Pancreas (tissue), 10 donors: Measurements from ENCODE around the gene CLEC3B. TPM values are rescaled to one million over a fixed set of nuclear protein-coding genes. Genes with fewer than 3 reads are reported as not detected.

Experiments
- ATAC-seq, 4 donors: fragments of 200-7000 bp; cut with Tn5 transposase; one replicate each; pipeline versions ENCODE4 v1.8.0 to v1.9.1; 2020; ENCODE audit warnings: mild to moderate bottlenecking in 4 of 4, moderate library complexity in 4 of 4
- DNase-seq, 6 donors: peaks; one replicate each; pipeline ENCODE4 v3.0.0-alpha.2; 2020
- FAIRE-seq: peaks from 2 replicates; lab custom pipeline; 2012; peaks lifted over from hg19 to GRCh38; lab: Jason Lieb, UNC
- H3K27ac ChIP-seq, 4 donors: fragments of 200-600 bp; sonication (generic); 1 replicate in 3 of 4; 2 replicates in 1 of 4; pipeline versions ENCODE4 v1.5.0 to v1.8.0; 2020
- H3K27me3 ChIP-seq, 4 donors: fragments of 200-600 bp; one replicate each; pipeline ENCODE4 v1.8.0; 2021
- H3K36me3 ChIP-seq, 3 donors: fragments of 200-600 bp; sonication (generic) in 1 of 3; one replicate each; pipeline versions ENCODE4 v1.5.0 to v1.8.0; 2020 to 2021
- H3K4me1 ChIP-seq, 3 donors: fragments of 200-600 bp; one replicate each; pipeline ENCODE4 v1.8.0; 2021
- H3K4me3 ChIP-seq, 4 donors: fragments of 200-600 bp; sonication (generic) in 2 of 4; one replicate each; pipeline versions ENCODE4 v1.5.0 to v1.8.0; 2020 to 2021
- H3K9me3 ChIP-seq, 4 donors: fragments of 200-600 bp; one replicate each; pipeline ENCODE4 v1.8.0; 2021
- CTCF ChIP-seq, 4 donors: fragments of 200-600 bp; sonication (generic) in 3 of 4; IDR thresholded peaks; one replicate each; pipeline versions ENCODE4 v1.5.0 to v1.8.0; 2021; ENCODE audit warnings: antibody characterized with exemption in 4 of 4
- WGBS, 2 donors: extraction: QIAGEN DNeasy Blood & Tissue Kit; methylation state at CpG; one replicate each; pipeline ENCODE4 v1.1.7; 2013; 5-methylcytosine and 5-hydroxymethylcytosine counted together
- intact Hi-C, 3 donors: fragments of 100-400 bp; cut with DNase I; formaldehyde crosslinking; loops; one replicate each; pipeline versions ENCODE4 v1.11.1 to v1.14.2; 2022
- polyA plus RNA-seq, 2 donors: library from polyadenylated mRNA; stranded (reverse); fragments of 200-250 nt; gene quantifications; one replicate each; pipeline ENCODE4 v1.2.3, GENCODE V29; 2013
- total RNA-seq, 6 donors: library from RNA; stranded (reverse); fragmentation: NEBNext Ultra II Directional in 4 of 6; extraction: Animal tissue kit (Norgen Biotek cat#: 25700) in 4 of 6; gene quantifications; one replicate each; pipeline versions ENCODE4 v1.2.1 to v1.2.4, GENCODE V29; 2021 to 2023
- donor health status: healthy with polysubstance abuse.
- donor health status: DM: no; HTN: no; CAD: no; lungs with moderate emphysema.
- donor health status: DM: no; HTN: no; CAD: no.
- donor health status: control.
- donor health status: control.
- donor health status: Bipolar disorder and iron deficiency.
- donor health status: DM: yes; HTN: yes; CAD: no.
- donor health status: DM: no; HTN: no; CAD: no.
- donor health status: DM: no; HTN: no; CAD: no.
- donor health status: DM: yes; HTN: yes; CAD: no.

The CLEC3B gene
- total and polyA plus RNA-seq, 8 donors, result 1.3 to 31.9 (median 7.8) TPM

GRCh38 chr3:44995142-44995770 lies 30.8 kb upstream of the CLEC3B start:
- ATAC-seq, result peak; percentile 43 to 76 (median 62)
- intact Hi-C loops, result no loop called here

GRCh38 chr3:44996556-44996969 lies 29.5 kb upstream of the CLEC3B start:
- ATAC-seq (peak; percentile 35 to 72 (median 50)), DNase-seq (no peak), FAIRE-seq (no peak)
- H3K4me3 ChIP-seq, result no peak overlapping the region
- H3K4me1 ChIP-seq, result peaks cover 6 to 31% (median 26%) of the 10 kb centered on the region in 3 donors
- H3K9me3 ChIP-seq, result no peaks in the 10 kb centered on the region
- intact Hi-C loops, result no loop called here
- TF ChIP-seq CTCF (IDR thresholded peaks at IDR 0.05), result no peak
- peaks cover 0 to 10% (median 0%) of the 10 kb centered on the region in 3 donors for H3K36me3 ChIP-seq
- peak overlapping the region in 2 of 4 donors; percentile 37 to 66 for H3K27ac ChIP-seq
- no peaks in the 10 kb centered on the region for H3K27me3 ChIP-seq
- 33 to 34% methylated on average over 3 of the region's 3 CpGs for WGBS, 2 donors

More at GRCh38 chr3:44995142-44995770, 30.8 kb upstream of the CLEC3B start:
- TF ChIP-seq CTCF (IDR thresholded peaks at IDR 0.05), result no peak
- H3K4me3 ChIP-seq, result no peak overlapping the region
- WGBS, 2 donors, result 64 to 66% methylated on average over 8 of the region's 8 CpGs
- H3K27me3 ChIP-seq, result no peaks in the 10 kb centered on the region
- H3K9me3 ChIP-seq, result no peaks in the 10 kb centered on the region
- peak overlapping the region in 2 of 4 donors; percentile 37 to 66 for H3K27ac ChIP-seq
- H3K36me3 ChIP-seq, result peaks cover 0 to 10% (median 0%) of the 10 kb centered on the region in 3 donors
- DNase-seq (peak in 4 of 6 donors; percentile 30 to 40 (median 34)), FAIRE-seq (no peak)
- peaks cover 6 to 31% (median 26%) of the 10 kb centered on the region in 3 donors for H3K4me1 ChIP-seq

GRCh38 chr3:44999782-45000181 lies 26.3 kb upstream of the CLEC3B start:
- peak overlapping the region in 2 of 4 donors; percentile 17 to 35 for H3K27ac ChIP-seq
- no peak for FAIRE-seq
- TF ChIP-seq CTCF (IDR thresholded peaks at IDR 0.05), result no peak

GRCh38 chr3:45000823-45001222 lies 25.3 kb upstream of the CLEC3B start:
- H3K9me3 ChIP-seq, result no peaks in the 10 kb centered on the region
- H3K36me3 ChIP-seq, result peaks cover 0 to 18% (median 3%) of the 10 kb centered on the region in 3 donors
- no peak for DNase-seq
- H3K27ac ChIP-seq, result no peak overlapping the region
- no peak overlapping the region for H3K4me3 ChIP-seq
- no peaks in the 10 kb centered on the region for H3K27me3 ChIP-seq
- H3K4me1 ChIP-seq, result peaks cover 3 to 13% (median 9%) of the 10 kb centered on the region in 3 donors
- no peak for TF ChIP-seq CTCF (IDR thresholded peaks at IDR 0.05)
- 87 to 93% methylated on average over 4 of the region's 4 CpGs for WGBS, 2 donors
- intact Hi-C loops, result no loop called here
- no peak for FAIRE-seq
- ATAC-seq, result no peak

More at GRCh38 chr3:44999782-45000181, 26.3 kb upstream of the CLEC3B start:
- Histone ChIP-seq H3K36me3 (peaks cover 0 to 18% (median 3%) of the 10 kb centered on the region in 3 donors), H3K27me3 (no peaks in the 10 kb centered on the region), H3K9me3 (no peaks in the 10 kb centered on the region), H3K4me1 (peaks cover 3 to 21% (median 16%) of the 10 kb centered on the region in 3 donors), H3K4me3 (no peak overlapping the region)
- intact Hi-C loops, result no loop called here
- ATAC-seq (peak in 3 of 4 donors; percentile 40 to 62 (median 50)), DNase-seq (peak in 1 of 6 donors; percentile 42)
- 36 to 37% methylated on average over 2 of the region's 2 CpGs for WGBS, 2 donors

GRCh38 chr3:45001738-45002137 lies 24.4 kb upstream of the CLEC3B start:
- H3K9me3 ChIP-seq, result no peaks in the 10 kb centered on the region
- FAIRE-seq, result no peak
- peaks cover 0 to 18% (median 3%) of the 10 kb centered on the region in 3 donors for H3K36me3 ChIP-seq
- intact Hi-C loops, result no loop called here
- no peak for TF ChIP-seq CTCF (IDR thresholded peaks at IDR 0.05)
- DNase-seq, result no peak
- no peak overlapping the region for H3K4me3 ChIP-seq
- no peak overlapping the region for H3K27ac ChIP-seq
- peaks cover 3 to 9% (median 4%) of the 10 kb centered on the region in 3 donors for H3K4me1 ChIP-seq
- ATAC-seq, result no peak
- H3K27me3 ChIP-seq, result no peaks in the 10 kb centered on the region
- 94 to 97% methylated on average over 3 of the region's 3 CpGs for WGBS, 2 donors
